ENCODE results near the gene FXYD4. TPM values are rescaled to one million over a fixed set of nuclear protein-coding genes. Genes with fewer than 3 reads are reported as not detected.
A peak's percentile ranks its signal among the peaks of the same experiment; 100 is the strongest.
"Not testable (repeated sequence)": the region's sequence is repeated elsewhere in the genome, so short reads cannot be mapped to it uniquely, and the experiment has no call there.

FXYD4 gene
- total RNA-seq, 1 donor from 2014 or later: not detected

DNA sequence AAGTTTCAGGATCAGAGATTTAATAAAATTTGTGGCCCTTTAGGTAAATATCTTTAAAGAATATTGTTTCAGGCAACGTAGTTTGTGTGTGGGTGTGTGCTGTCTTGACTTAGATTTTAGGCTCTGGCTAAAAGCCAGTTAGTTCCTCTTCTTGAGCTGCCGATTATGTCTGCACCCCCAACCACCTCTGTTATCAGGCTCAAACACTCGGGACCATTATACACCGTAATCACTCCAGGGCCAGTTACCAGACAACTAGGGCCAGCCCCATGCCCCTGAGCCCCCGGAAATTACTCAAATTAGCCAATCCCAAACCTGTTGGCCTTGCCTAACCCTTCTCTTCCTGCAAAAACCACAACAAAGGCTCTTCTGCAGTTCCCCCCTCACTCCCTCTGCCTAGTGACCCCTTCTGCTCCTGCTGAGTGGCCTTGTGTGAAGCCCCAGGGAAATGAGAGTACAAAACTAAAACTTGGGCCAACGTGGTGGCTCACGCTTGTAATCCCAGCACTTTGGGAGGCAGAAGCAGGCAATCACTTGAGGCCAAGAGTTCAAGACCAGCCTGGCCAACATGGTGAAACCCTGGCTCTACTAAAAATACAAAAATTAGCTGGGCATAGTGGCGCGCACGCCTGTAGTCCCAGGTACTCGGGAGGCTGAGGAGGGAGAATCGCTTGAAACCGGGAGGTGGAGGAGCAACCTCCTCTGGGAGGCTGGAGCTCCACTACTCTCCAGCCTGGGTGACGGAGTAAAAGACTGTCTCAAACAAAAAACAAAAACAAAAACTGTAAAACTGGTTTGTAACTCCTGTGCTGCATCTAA is 46.7 kb downstream of the FXYD4 start:
- DNase-seq (ENCODE audit: low read depth): no peak
- TF ChIP-seq, protein P1, sequence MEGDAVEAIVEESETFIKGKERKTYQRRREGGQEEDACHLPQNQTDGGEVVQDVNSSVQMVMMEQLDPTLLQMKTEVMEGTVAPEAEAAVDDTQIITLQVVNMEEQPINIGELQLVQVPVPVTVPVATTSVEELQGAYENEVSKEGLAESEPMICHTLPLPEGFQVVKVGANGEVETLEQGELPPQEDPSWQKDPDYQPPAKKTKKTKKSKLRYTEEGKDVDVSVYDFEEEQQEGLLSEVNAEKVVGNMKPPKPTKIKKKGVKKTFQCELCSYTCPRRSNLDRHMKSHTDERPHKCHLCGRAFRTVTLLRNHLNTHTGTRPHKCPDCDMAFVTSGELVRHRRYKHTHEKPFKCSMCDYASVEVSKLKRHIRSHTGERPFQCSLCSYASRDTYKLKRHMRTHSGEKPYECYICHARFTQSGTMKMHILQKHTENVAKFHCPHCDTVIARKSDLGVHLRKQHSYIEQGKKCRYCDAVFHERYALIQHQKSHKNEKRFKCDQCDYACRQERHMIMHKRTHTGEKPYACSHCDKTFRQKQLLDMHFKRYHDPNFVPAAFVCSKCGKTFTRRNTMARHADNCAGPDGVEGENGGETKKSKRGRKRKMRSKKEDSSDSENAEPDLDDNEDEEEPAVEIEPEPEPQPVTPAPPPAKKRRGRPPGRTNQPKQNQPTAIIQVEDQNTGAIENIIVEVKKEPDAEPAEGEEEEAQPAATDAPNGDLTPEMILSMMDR (conservative IDR thresholded peaks at IDR 0.05; ENCODE audit: low read depth, low read length): no peak
- H3K4me3 ChIP-seq (ENCODE audit: low read depth, low read length): no peak overlapping the region

DNA sequence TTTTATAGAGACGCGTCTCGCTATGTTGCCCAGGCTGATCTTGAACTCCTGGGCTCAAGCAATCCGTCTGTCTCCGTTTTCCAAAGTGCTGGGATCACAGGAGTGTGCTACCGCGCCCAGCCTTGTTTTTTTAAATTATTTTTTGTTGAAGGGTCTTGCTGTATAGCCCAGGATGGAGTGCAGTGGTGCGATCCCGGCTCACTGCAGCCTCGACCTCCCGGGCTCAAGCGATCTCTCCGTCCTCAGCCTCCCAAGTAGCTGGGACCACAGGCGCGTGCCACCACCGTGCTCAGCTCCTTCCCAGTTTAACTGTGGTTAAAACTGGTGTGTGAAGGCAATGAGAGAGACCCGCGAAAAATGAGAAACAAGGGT is 48.5 kb downstream of the FXYD4 start:
- no peak for DNase-seq (ENCODE audit: low read depth)
- H3K4me3 ChIP-seq (ENCODE audit: low read depth, low read length): peak overlapping the region; percentile 58
- TF ChIP-seq, protein P1 (conservative IDR thresholded peaks at IDR 0.05; ENCODE audit: low read depth, low read length): no peak

DNA sequence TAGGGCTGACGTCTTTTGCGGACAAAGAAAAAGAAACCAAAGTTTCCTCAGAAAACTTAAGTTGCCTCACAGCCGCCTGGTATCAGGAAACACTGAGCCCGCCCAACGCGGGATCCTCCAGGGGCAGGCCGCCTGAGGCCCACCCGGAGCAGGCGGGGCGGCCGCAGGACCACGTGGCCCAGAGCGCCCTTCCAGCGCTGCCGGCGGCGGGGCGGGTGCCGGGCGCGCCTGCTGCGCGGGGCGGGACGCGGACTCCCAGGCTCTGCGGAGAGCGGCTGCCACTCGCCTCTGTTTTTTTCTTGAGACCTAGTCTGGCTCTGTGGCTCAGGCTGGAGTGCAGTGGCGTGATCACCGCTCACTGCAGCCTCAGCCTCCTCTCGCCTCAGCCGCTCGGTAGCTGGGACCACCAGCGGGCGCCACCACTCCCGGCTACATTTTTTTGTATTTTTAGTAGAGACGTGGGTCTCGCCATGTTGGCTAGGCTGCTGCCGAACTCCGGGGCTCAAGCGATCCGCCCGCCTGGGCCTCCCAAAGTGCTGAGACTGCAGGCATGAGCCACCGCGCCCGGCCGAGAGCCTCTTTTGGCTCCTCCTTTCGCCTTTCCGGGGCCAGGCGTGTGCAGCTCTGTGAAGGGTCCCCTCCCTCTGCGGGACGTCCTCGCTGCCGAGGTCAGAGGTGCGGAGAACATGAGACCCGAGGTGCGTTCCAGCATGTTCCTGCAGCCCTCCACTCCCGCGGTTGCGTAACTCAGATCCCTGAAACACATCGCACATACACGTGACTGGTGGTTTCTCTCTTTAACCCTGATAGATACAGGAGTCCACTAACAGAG is 49.1 kb downstream of the FXYD4 start:
- TF ChIP-seq, protein P1 (conservative IDR thresholded peaks at IDR 0.05; ENCODE audit: low read depth, low read length): peak; percentile 22
- no peak for DNase-seq (ENCODE audit: low read depth)

DNA sequence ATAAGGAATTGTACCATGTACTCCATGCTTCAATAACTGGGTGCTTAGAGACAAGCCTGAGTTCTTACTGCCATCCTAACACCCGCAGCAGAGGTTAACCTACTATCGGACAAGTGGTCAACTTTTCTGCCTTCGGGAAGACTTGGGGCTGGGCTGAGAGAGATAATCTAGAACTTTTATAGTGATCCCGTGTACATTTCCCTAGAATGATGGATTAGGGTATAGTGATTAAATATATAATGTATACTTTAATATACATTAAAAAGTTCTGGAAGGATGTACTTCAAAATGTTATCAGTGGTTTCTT is 49.7 kb downstream of the FXYD4 start:
- TF ChIP-seq, protein P1 (conservative IDR thresholded peaks at IDR 0.05; ENCODE audit: low read depth, low read length): no peak
- H3K4me3 ChIP-seq (ENCODE audit: low read depth, low read length): peak overlapping the region; percentile 58
- no peak for DNase-seq (ENCODE audit: low read depth)

More for the DNA sequence above, 49.1 kb downstream of the FXYD4 start:
- H3K4me3 ChIP-seq (ENCODE audit: low read depth, low read length): peak overlapping the region; percentile 58

DNA sequence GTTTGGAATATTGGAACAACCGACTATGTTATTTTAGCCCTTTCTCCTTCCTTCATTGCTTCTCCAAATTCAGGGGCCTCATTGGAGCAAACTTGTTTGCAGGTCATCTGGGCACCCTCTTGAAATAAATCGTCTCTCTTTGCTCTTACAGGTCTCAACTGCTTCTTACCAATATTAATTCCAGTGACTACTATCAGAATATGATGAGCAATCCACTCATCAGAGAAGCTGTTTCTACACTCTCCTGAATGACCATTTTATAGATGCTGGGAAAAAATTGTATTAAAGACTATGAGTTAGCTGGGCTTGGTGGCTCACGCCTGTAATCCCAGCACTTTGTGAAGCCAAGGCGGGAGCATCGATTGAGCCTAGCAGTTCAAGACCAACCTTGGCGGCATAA is 50.1 kb downstream of the FXYD4 start:
- TF ChIP-seq, protein P1 (conservative IDR thresholded peaks at IDR 0.05; ENCODE audit: low read depth, low read length): no peak
- DNase-seq (ENCODE audit: low read depth): no peak
- H3K4me3 ChIP-seq (ENCODE audit: low read depth, low read length): no peak overlapping the region

DNA sequence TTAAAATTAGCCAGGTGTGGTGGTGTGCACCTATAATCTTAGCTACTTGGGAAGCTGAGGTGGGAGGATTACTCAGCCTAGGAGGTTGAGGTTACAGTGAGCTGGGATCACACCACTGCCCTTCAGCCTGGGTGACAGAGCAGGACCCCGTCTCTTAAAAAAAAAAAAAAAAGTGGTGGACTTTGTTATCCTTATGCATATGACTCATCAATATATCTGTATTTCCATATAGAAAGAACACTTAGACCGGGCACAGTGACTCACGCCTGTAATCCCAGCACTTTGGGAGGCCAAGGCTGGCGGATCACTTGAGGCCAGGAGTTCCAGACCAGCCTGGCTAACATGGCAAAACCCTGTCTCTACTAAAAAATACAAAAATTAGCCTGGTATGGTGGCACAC is 50.5 kb downstream of the FXYD4 start:
- H3K4me3 ChIP-seq (ENCODE audit: low read depth, low read length): not testable (repeated sequence)

DNA sequence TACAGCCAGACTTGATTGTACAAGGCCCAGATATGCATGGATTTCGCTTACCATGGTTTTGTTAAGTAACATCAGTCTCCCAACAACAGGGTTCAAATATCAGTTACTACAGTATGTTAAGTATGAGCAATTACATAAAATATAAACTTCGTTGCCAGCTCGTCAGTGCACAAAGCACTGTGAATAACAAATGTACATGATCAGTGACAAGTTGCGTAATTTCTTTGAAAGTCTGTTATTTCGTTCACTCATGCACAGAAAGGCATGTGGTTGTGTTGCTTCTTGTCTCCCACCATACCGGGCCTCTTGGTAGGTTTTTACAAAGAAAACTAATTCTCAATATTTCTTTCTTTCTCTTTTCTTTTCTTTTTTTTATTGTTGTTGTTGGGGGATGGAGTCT is 53.0 kb downstream of the FXYD4 start:
- TF ChIP-seq, protein P1 (conservative IDR thresholded peaks at IDR 0.05; ENCODE audit: low read depth, low read length): no peak
- no peak for DNase-seq (ENCODE audit: low read depth)
- no peak overlapping the region for H3K4me3 ChIP-seq (ENCODE audit: low read depth, low read length)

More for the DNA sequence above, 50.5 kb downstream of the FXYD4 start:
- DNase-seq (ENCODE audit: low read depth): not testable (repeated sequence)

Data from epithelial cell of proximal tubule (primary cell).